D721Med (cell line): ENCODE results near the gene ANGEL2.
"Not testable (repeated sequence)": the region's sequence is repeated elsewhere in the genome, so short reads cannot be mapped to it uniquely, and the experiment has no call there.

Experiments used
- DNase-seq: peaks from one replicate; pipeline ENCODE4 v3.0.0; 2011; ENCODE audit warnings: low spot score; ENCODE audit not compliant: insufficient read length
- FAIRE-seq: peaks from 2 replicates; lab custom pipeline; 2011; peaks lifted over from hg19 to GRCh38; lab: Jason Lieb, UNC
- CTCF ChIP-seq: IDR thresholded peaks from 2 replicates; pipeline ENCODE4 v1.5.1; 2012; ENCODE audit warnings: mild to moderate bottlenecking, control low read depth; ENCODE audit not compliant: insufficient read depth; ENCODE audit errors: missing control alignments

ANGEL2 gene

GRCh38 chr1:212966616-212967015 lies 49.1 kb downstream of the ANGEL2 start:
- TF ChIP-seq CTCF: no peak
- FAIRE-seq: no peak

GRCh38 chr1:212964993-212965392 lies 50.7 kb downstream of the ANGEL2 start:
- not testable (repeated sequence) for DNase-seq, FAIRE-seq

More at GRCh38 chr1:212966616-212967015, 49.1 kb downstream of the ANGEL2 start:
- no peak for DNase-seq

DNA sequence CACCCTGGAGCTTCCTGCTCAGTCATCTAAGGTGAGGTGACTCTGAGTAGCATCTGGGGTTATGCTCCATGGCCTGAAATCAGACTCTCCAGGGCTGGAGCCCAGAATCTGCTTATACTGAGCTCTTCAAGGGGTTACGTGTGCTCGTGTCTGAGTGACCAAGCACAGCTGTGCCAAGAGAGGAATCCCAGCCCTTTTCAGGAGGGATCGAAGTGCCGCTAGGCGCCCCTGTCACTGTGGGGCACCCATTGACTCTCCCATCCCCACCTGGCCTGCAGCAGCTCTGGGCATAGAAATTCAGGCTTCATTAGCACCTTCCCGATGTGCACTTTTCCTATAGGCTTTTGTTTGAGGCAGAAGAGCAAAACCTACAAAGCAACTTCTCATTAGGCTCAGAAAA lies 51.6 kb downstream of the ANGEL2 start:
- TF ChIP-seq CTCF: no peak
- FAIRE-seq: no peak

DNA sequence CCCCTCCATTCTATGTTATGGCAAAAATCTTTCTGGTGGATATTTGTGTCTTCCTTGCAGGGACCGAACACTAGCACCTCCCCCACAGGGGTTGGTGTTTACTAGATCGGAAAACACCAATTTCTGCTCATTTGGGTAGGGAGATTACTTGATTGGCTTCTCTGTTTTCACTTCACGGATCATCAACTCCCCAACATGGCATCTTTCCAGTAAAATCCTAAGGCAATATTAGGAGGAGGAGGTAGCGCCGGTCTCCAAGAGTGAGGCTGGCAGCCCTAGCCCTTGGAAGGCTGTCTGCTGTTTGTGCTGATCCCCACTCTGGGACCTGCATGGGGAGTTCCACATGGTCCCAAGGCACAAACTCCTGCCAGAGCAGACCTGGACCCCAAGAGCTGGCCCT lies 53.2 kb downstream of the ANGEL2 start:
- no peak for DNase-seq
- FAIRE-seq: no peak
- no peak for TF ChIP-seq CTCF

More for the DNA sequence above, 51.6 kb downstream of the ANGEL2 start:
- DNase-seq: no peak

DNA sequence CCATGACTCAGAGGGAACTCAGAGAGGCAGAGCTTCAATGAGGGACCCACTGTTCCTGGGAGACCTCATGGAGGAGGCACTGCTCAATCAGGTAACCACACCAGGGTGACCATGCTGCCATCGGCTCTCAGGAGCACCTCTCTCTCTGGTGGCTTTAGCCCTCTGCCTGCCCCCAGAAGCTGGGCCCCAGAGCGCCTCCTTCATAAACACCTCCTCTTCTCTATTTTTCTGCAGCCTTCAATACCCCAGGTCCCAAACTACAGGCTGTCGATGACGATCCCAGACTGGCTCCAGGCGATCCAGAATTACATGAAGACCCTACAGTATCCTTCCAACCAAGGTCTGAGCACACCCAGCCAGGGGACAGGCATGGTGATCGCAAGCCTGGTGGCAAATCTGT lies 54.7 kb downstream of the ANGEL2 start:
- DNase-seq (no peak), FAIRE-seq (no peak)
- no peak for TF ChIP-seq CTCF

DNA sequence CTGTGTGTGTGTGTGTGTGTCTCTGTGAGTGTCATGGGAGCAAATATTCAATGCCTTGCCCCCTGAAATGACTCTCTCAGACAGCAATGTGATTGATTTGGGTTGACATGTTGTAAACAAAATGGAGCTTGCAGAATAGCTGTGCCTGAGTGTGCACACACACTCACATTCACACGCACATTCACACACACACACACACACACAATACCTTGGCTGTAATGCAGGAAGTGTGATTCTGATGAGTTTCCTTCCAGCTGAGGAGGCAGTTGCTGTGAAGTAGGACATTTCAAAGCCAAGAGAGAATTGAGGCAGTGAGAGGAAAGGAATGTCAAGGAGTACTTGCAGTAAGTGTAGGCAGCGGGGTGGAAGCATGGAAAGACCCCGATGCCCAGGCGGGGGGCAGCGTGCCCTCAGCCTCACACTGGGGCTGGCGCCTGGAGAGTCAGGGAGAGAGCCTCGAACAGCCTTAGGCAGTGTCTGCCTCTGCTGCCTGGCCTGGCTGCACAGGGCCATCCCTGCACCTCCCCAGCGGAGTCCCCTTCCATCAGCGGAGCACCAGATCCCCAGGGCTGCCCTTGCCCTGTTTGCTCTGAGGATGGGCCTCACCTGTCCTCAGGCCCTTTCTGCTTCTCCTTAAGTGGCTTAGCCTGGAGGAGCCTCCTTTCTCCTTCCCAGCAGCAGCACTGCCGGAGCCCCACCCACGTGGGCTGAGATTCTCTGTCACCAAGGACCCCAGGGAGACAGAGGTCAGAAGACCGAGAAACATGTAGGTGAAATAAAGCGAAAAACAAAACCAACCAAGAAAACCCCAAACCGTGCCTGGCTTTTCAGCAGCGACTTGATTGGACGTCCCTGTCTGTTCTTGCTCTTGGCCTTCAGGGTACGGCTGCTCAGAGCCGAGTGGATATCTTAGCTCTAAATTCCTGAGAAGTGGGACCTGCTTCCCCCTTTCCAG lies 56.1 kb downstream of the ANGEL2 start:
- no peak for TF ChIP-seq CTCF
- FAIRE-seq (no peak), DNase-seq (no peak)

DNA sequence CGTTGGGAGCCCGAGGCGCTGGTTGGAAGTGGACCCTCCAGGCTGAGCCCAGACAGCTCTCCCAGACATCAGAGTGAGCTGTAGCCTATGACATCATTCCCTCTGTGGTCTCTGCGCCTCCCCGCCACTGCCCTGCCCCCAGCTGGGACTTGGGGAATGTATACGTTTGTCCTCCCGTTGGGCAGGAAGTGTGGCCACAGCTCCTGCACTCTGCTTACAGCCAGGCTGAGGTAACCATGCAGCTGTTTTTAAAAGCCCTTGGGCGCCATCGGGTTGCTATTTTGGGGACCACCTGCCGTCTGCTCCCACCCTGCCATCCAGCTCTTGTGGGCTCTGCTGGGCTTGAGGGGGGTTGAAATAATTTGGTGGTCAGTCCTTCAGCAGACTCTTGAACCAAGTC lies 57.5 kb downstream of the ANGEL2 start:
- no peak for FAIRE-seq
- TF ChIP-seq CTCF: no peak
- DNase-seq: no peak
